GM12878 (cell line): ENCODE measurements around the gene IMMP2L. TPM values are rescaled to one million over a fixed set of nuclear protein-coding genes. Genes with fewer than 3 reads are reported as not detected.

Experiments used
- CEBPZ ChIP-seq: fragments of 150-350 bp; IDR thresholded peaks from 2 replicates; pipeline ENCODE4 v1.6.1; 2016; ENCODE audit warnings: low read depth, low read length
- MEF2B ChIP-seq: fragments of 450-650 bp; IDR thresholded peaks from 2 replicates; pipeline ENCODE4 v1.6.1; 2018; ENCODE audit warnings: mild to moderate bottlenecking, moderate library complexity; ENCODE audit not compliant: partially characterized antibody, poor library complexity, severe bottlenecking
- MTA3 ChIP-seq: IDR thresholded peaks from 2 replicates; pipeline ENCODE4 v1.6.1; 2012; ENCODE audit warnings: low read length, inconsistent platforms, borderline replicate concordance
- NR2C1 ChIP-seq: fragments of 450-650 bp; IDR thresholded peaks from 2 replicates; pipeline ENCODE4 v1.6.1; 2017; ENCODE audit warnings: antibody characterized with exemption, mild to moderate bottlenecking, moderate library complexity
- TBL1XR1 ChIP-seq: IDR thresholded peaks from 2 replicates; pipeline ENCODE4 v1.6.1; 2012; ENCODE audit warnings: low read depth, low read length, improper control_type of control experiment
- USF2 ChIP-seq: IDR thresholded peaks from 2 replicates; pipeline ENCODE4 v1.6.1; 2011; ENCODE audit warnings: low read depth, low read length, improper control_type of control experiment, borderline replicate concordance
- ZNF207 ChIP-seq: fragments of 450-650 bp; IDR thresholded peaks from 2 replicates; pipeline ENCODE4 v1.6.1; 2014; ENCODE audit warnings: antibody characterized with exemption, mild to moderate bottlenecking, borderline replicate concordance
- polyA plus RNA-seq, 11 experiments: library from polyadenylated mRNA; depleted of rRNA in 4 of 11; unstranded in 6 of 11; stranded (reverse) in 5 of 11; fragments of >200 nt; fragmentation: Nextera tagmentation in 4 of 11; fragmentation: Illumina TruSeq in 1 of 11; extraction: Ambion mirVana in 4 of 11; extraction: Trizol in 1 of 11; gene quantifications; 1 replicate in 1 of 11; 2 replicates in 10 of 11; pipeline versions ENCODE4 v1.2.1 to v1.2.3, GENCODE V29; 2011 to 2016; ENCODE audit warnings: inconsistent platforms in 2 of 11, missing spikeins in 2 of 11, low read depth in 1 of 11
- total RNA-seq, 4 experiments: library from RNA; depleted of rRNA in 3 of 4; stranded (reverse); fragments of >200 nt in 3 of 4; fragmentation: Illumina TruSeq in 1 of 4; extraction: Trizol in 1 of 4; gene quantifications; 2 replicates each; pipeline versions ENCODE4 v1.2.1 to v1.2.3, GENCODE V29; 2013 to 2021
- TF ChIP-seq, protein P1 (sequence below): IDR thresholded peaks from 2 replicates; pipeline ENCODE4 v1.6.1; 2012; ENCODE audit warnings: low read depth, low read length, improper control_type of control experiment
- TF ChIP-seq, protein P2 (sequence below): fragments of 450-650 bp; IDR thresholded peaks from 2 replicates; pipeline ENCODE4 v1.6.1; 2017; ENCODE audit warnings: low read depth, mild to moderate bottlenecking, moderate library complexity

IMMP2L gene
- total and polyA plus RNA-seq, 10 of the 15 experiments (the other 5 are each of a cell fraction or from before 2014, with no cell fraction given) = 12.6 to 46.3 (median 19.6) TPM

- TF ChIP-seq CEBPZ = no peak
- no peak for TF ChIP-seq MEF2B
- TF ChIP-seq NR2C1 = no peak
- TF ChIP-seq, protein P1, sequence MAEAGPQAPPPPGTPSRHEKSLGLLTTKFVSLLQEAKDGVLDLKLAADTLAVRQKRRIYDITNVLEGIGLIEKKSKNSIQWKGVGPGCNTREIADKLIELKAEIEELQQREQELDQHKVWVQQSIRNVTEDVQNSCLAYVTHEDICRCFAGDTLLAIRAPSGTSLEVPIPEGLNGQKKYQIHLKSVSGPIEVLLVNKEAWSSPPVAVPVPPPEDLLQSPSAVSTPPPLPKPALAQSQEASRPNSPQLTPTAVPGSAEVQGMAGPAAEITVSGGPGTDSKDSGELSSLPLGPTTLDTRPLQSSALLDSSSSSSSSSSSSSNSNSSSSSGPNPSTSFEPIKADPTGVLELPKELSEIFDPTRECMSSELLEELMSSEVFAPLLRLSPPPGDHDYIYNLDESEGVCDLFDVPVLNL = no peak
- no peak for TF ChIP-seq ZNF207
- TF ChIP-seq, protein P2, sequence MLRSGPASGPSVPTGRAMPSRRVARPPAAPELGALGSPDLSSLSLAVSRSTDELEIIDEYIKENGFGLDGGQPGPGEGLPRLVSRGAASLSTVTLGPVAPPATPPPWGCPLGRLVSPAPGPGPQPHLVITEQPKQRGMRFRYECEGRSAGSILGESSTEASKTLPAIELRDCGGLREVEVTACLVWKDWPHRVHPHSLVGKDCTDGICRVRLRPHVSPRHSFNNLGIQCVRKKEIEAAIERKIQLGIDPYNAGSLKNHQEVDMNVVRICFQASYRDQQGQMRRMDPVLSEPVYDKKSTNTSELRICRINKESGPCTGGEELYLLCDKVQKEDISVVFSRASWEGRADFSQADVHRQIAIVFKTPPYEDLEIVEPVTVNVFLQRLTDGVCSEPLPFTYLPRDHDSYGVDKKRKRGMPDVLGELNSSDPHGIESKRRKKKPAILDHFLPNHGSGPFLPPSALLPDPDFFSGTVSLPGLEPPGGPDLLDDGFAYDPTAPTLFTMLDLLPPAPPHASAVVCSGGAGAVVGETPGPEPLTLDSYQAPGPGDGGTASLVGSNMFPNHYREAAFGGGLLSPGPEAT = no peak
- no peak for TF ChIP-seq USF2
- TF ChIP-seq TBL1XR1 = no peak
- no peak for TF ChIP-seq MTA3
These were observed 787.2 kb downstream of the IMMP2L start (continued) for GRCh38 chr7:110775046-110775445.
